NT2/D1 (cell line): ENCODE results near the gene MBP.

Source experiments
- DNase-seq: peaks from one replicate; pipeline ENCODE4 v3.0.0-alpha.2; 2011; ENCODE audit warnings: low read depth, low spot score
- H3K27me3 ChIP-seq: 2 replicates; pipeline ENCODE4 v1.6.0; 2011; ENCODE audit warnings: mild to moderate bottlenecking; ENCODE audit not compliant: insufficient read length, insufficient read depth
- H3K36me3 ChIP-seq: 2 replicates; pipeline ENCODE4 v1.6.1; 2011; ENCODE audit warnings: mild to moderate bottlenecking, low read length, mixed read lengths; ENCODE audit not compliant: insufficient read depth, insufficient read length
- H3K4me1 ChIP-seq: 2 replicates; pipeline ENCODE4 v1.5.1; 2011; ENCODE audit not compliant: insufficient read depth, insufficient read length
- H3K4me3 ChIP-seq: 2 replicates; pipeline ENCODE4 v1.5.1; 2011; ENCODE audit warnings: low read depth; ENCODE audit not compliant: insufficient read length
- H3K9ac ChIP-seq: 2 replicates; pipeline ENCODE4 v1.6.0; 2011; ENCODE audit warnings: low read depth; ENCODE audit not compliant: insufficient read length
- H3K9me3 ChIP-seq: 2 replicates; pipeline ENCODE4 v1.5.1; 2011; ENCODE audit warnings: mild to moderate bottlenecking, low read length; ENCODE audit not compliant: insufficient read depth
- SUZ12 ChIP-seq: IDR thresholded peaks from 2 replicates; pipeline ENCODE4 v1.6.1; 2011; ENCODE audit not compliant: insufficient read length, insufficient read depth; ENCODE audit errors: extremely low read depth
- YY1 ChIP-seq: IDR thresholded peaks from 2 replicates; pipeline ENCODE4 v1.6.1; 2011; ENCODE audit not compliant: insufficient read length, insufficient read depth
- ZNF274 ChIP-seq: IDR thresholded peaks from 2 replicates; pipeline ENCODE4 v1.6.1; 2011; ENCODE audit warnings: mild to moderate bottlenecking, low read depth, low read length

MBP gene

GRCh38 chr18:77001041-77001440, 131.5 kb downstream of the MBP start:
- Histone ChIP-seq H3K9ac (no peak overlapping the region), H3K4me1 (no peaks in the 10 kb centered on the region), H3K9me3 (no peaks in the 10 kb centered on the region), H3K36me3 (no peaks in the 10 kb centered on the region), H3K27me3 (no peaks in the 10 kb centered on the region), H3K4me3 (no peak overlapping the region)
- no peak for DNase-seq
- TF ChIP-seq YY1 (no peak), ZNF274 (no peak), SUZ12 (no peak)

GRCh38 chr18:77000527-77000926, 132.1 kb downstream of the MBP start:
- H3K27me3 ChIP-seq, result no peaks in the 10 kb centered on the region
- no peaks in the 10 kb centered on the region for H3K4me1 ChIP-seq
- no peaks in the 10 kb centered on the region for H3K9me3 ChIP-seq
- no peak overlapping the region for H3K4me3 ChIP-seq
- no peaks in the 10 kb centered on the region for H3K36me3 ChIP-seq
- no peak overlapping the region for H3K9ac ChIP-seq
- DNase-seq, result no peak
- TF ChIP-seq SUZ12, result no peak
- no peak for TF ChIP-seq YY1
- TF ChIP-seq ZNF274, result no peak

DNA sequence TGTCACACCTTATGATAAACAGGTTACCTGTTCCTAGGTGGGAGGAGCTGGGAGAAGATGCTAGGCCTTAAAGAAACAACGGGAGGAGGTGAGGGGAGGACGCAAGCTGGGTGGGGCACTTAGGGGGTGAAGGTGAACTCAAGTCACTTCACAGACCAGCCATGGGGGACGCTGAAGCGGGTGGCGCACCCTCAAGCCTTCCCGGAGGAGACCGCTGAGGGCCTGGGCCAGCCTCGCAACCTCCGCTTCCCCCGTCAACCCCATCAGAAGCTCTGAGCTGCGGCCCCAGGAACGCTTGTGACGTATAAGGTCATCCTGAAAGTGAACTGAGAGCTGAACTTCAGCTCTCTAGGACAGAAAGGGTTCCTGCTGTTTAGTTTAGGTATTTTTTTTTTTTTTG, 133.5 kb downstream of the MBP start:
- no peaks in the 10 kb centered on the region for H3K36me3 ChIP-seq
- H3K4me1 ChIP-seq, result no peaks in the 10 kb centered on the region
- H3K27me3 ChIP-seq, result no peaks in the 10 kb centered on the region
- no peak overlapping the region for H3K4me3 ChIP-seq
- no peak for DNase-seq
- H3K9ac ChIP-seq, result no peak overlapping the region
- H3K9me3 ChIP-seq, result no peaks in the 10 kb centered on the region
- TF ChIP-seq YY1 (no peak), ZNF274 (no peak), SUZ12 (no peak)

- no peaks in the 10 kb centered on the region for H3K4me1 ChIP-seq
- no peaks in the 10 kb centered on the region for H3K27me3 ChIP-seq
- DNase-seq, result no peak
- H3K9me3 ChIP-seq, result no peaks in the 10 kb centered on the region
- no peak overlapping the region for H3K9ac ChIP-seq
- H3K4me3 ChIP-seq, result no peak overlapping the region
- H3K36me3 ChIP-seq, result no peaks in the 10 kb centered on the region
- no peak for TF ChIP-seq SUZ12
- TF ChIP-seq ZNF274, result no peak
- TF ChIP-seq YY1, result no peak
Measured at GRCh38 chr18:76997951-76998808, 134.4 kb downstream of the MBP start.

GRCh38 chr18:76996429-76996828, 136.2 kb downstream of the MBP start:
- Histone ChIP-seq H3K27me3 (no peaks in the 10 kb centered on the region), H3K36me3 (no peaks in the 10 kb centered on the region), H3K9ac (no peak overlapping the region), H3K9me3 (no peaks in the 10 kb centered on the region), H3K4me3 (no peak overlapping the region), H3K4me1 (peaks cover 2% of the 10 kb centered on the region)
- no peak for TF ChIP-seq SUZ12
- TF ChIP-seq ZNF274, result no peak
- no peak for TF ChIP-seq YY1
- DNase-seq, result no peak

DNA sequence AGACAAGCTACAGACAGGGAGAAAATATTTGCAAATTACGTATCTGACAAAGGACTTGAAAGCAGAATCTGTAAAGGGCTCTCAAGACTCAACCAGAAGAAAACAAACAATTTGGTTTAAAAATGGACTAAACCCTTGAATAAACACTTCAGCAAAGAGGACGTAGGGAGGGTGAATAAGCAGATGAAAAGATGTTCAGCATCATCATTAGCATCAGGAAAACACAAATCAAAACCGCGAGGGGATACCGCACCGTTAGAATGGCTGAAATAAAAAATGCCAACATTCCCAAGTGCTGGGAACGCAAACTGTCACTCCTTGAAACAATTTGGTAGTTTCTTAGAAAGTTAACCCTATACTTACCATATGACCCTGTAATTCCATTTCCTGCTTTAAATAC, 136.7 kb downstream of the MBP start:
- no peaks in the 10 kb centered on the region for H3K36me3 ChIP-seq
- no peak for TF ChIP-seq YY1
- no peaks in the 10 kb centered on the region for H3K9me3 ChIP-seq
- no peak for DNase-seq
- no peak overlapping the region for H3K9ac ChIP-seq
- peaks cover 2% of the 10 kb centered on the region for H3K4me1 ChIP-seq
- no peaks in the 10 kb centered on the region for H3K27me3 ChIP-seq
- H3K4me3 ChIP-seq, result no peak overlapping the region

DNA sequence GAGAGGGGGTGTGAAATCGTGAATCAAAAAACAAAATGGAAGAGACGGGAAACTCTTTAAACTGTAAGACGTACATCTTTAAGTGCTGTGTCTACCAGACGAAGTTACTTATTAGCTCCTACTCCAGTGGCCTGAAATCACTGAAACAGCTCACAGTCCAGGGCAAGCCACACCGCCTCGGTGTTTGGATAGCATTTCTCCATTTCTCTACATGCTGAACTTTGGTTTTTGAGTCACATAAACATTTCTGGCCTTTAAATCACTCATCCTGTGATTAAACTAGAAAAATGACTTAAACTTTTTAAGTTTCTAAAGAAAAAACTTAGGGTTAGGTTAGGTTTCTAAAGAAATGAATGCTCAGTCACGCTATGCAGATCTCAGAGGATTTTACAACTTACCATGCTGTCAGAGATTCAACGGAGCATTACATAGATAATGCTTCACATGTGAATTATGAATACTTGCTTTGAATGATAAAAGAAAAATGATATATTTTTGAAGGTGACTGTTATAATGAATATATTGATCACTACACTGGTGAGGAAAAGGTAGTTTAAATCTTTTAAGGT, 138.4 kb downstream of the MBP start:
- Histone ChIP-seq H3K27me3 (no peaks in the 10 kb centered on the region), H3K4me1 (peaks cover 2% of the 10 kb centered on the region), H3K9ac (no peak overlapping the region), H3K36me3 (no peaks in the 10 kb centered on the region), H3K9me3 (no peaks in the 10 kb centered on the region), H3K4me3 (no peak overlapping the region)
- DNase-seq, result no peak
- TF ChIP-seq YY1, result no peak
- TF ChIP-seq ZNF274, result no peak
- TF ChIP-seq SUZ12, result no peak
